GM12891 (cell line): ENCODE data around the gene ADGRB3.

Experiments used
- PAX5 ChIP-seq: IDR thresholded peaks from 2 replicates; pipeline ENCODE4 v1.6.1; 2011; ENCODE audit warnings: low read length, moderate library complexity, mild to moderate bottlenecking; ENCODE audit not compliant: insufficient read depth, severe bottlenecking
- POLR2A ChIP-seq: IDR thresholded peaks from 2 replicates; pipeline ENCODE4 v1.6.1; 2011; ENCODE audit warnings: low read depth, low read length, control low read depth
- POLR2AphosphoS5 ChIP-seq: IDR thresholded peaks from 2 replicates; pipeline ENCODE4 v1.6.1; 2011; ENCODE audit warnings: low read depth, low read length, control low read depth
- POU2F2 ChIP-seq: IDR thresholded peaks from 2 replicates; pipeline ENCODE4 v1.6.1; 2011; ENCODE audit warnings: low read depth, mild to moderate bottlenecking, control low read depth, low read length, moderate library complexity
- SPI1 ChIP-seq: IDR thresholded peaks from 2 replicates; pipeline ENCODE4 v1.6.1; 2011; ENCODE audit warnings: low read depth, low read length, control low read depth
- TAF1 ChIP-seq: IDR thresholded peaks from 2 replicates; pipeline ENCODE4 v1.6.1; 2011; ENCODE audit warnings: low read depth, low read length, control low read depth

GRCh38 chr6:68689910-68690309 lies 54.8 kb downstream of the ADGRB3 start:
- TF ChIP-seq POLR2AphosphoS5 = no peak
- TF ChIP-seq POLR2A = no peak
- TF ChIP-seq TAF1 = no peak
- TF ChIP-seq PAX5 = no peak
- no peak for TF ChIP-seq SPI1
- no peak for TF ChIP-seq POU2F2
